SK-N-SH treated with all-trans-retinoic acid at 6 μM for 48 hours (cell line): ENCODE data around the gene DSEL.

Experiments used
- GLIS3 ChIP-seq: fragments of 250-450 bp; sonication (Bioruptor Pico); IDR thresholded peaks from 2 replicates; pipeline ENCODE4 v1.5.0; 2020; ENCODE audit warnings: mild to moderate bottlenecking, moderate library complexity
- ISL1 ChIP-seq: fragments of 250-450 bp; sonication (Bioruptor Pico); IDR thresholded peaks from 2 replicates; pipeline ENCODE4 v2.1.2; 2022; ENCODE audit warnings: mild to moderate bottlenecking, moderate library complexity
- TF ChIP-seq, protein P1 (sequence below): fragments of 250-450 bp; sonication (Bioruptor Pico); IDR thresholded peaks from 2 replicates; pipeline ENCODE4 v1.5.1; 2020; ENCODE audit warnings: low read depth, mild to moderate bottlenecking, moderate library complexity

DNA sequence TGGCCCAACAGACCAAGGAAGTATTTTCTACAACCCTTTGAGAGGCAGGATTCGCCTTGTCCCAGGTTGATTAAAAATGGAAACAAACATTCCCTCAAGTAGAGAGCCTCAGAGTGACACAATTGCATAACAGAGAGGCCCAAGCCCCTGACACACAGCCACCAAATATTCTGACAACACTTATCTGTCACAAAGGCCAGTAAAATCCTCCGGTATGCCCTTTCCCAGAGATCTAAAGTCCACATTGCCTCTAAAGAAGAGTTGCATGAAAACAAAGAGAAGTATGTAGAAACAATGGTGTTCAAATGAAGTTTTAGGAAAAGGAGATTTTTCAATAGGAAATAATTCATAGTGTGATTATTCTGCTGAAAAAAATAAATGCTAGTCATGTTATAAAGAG, 32.1 kb downstream of the DSEL start:
- TF ChIP-seq GLIS3, result no peak
- TF ChIP-seq ISL1 (CRISPR knock-in tag), result no peak
- TF ChIP-seq, protein P1, sequence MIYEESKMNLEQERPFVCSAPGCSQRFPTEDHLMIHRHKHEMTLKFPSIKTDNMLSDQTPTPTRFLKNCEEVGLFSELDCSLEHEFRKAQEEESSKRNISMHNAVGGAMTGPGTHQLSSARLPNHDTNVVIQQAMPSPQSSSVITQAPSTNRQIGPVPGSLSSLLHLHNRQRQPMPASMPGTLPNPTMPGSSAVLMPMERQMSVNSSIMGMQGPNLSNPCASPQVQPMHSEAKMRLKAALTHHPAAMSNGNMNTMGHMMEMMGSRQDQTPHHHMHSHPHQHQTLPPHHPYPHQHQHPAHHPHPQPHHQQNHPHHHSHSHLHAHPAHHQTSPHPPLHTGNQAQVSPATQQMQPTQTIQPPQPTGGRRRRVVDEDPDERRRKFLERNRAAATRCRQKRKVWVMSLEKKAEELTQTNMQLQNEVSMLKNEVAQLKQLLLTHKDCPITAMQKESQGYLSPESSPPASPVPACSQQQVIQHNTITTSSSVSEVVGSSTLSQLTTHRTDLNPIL (CRISPR knock-in tag), result no peak
